Measurements from ENCODE around the gene OSBPL10.
"Not testable (repeated sequence)": the region's sequence is repeated elsewhere in the genome, so short reads cannot be mapped to it uniquely, and the experiment has no call there.

The OSBPL10 gene

GRCh38 chr3:31981206-31982181 lies at the start of gene OSBPL10, which contains the start of gene ZNF860:
Gene OSBPL10, minus strand, starts transcription at chr3:31981262. Its CDS starts 83 bp downstream, at chr3:31981179.
Gene ZNF860, plus strand, starts transcription at chr3:31981750. Its CDS starts 7,330 bp downstream, at chr3:31989080.
- in situ Hi-C loops (cut with HindIII; ENCODE audit: low sequenced_read_pairs): no loop called here

- in situ Hi-C loops (cut with HindIII; ENCODE audit: low sequenced_read_pairs): no loop called here
These were observed 45.5 kb upstream of the OSBPL10 start for GRCh38 chr3:32026593-32026992.

GRCh38 chr3:32022947-32023346 lies 41.9 kb upstream of the OSBPL10 start:
- in situ Hi-C loops (cut with HindIII; ENCODE audit: low sequenced_read_pairs): loop anchor here (25.0 kb wide), 1 partner anchor 139 kb away; no protein-coding TSS in a partner anchor

- in situ Hi-C loops (cut with HindIII; ENCODE audit: low sequenced_read_pairs): loop anchor here (25.0 kb wide), 1 partner anchor 141 kb away; no protein-coding TSS in a partner anchor
These were observed 40.7 kb upstream of the OSBPL10 start for GRCh38 chr3:32021748-32022147.

GRCh38 chr3:32021155-32021554 lies 40.1 kb upstream of the OSBPL10 start:
- in situ Hi-C loops (cut with HindIII; ENCODE audit: low sequenced_read_pairs): loop anchor here (25.0 kb wide), 1 partner anchor 141 kb away; no protein-coding TSS in a partner anchor

GRCh38 chr3:32018757-32019564 lies 37.9 kb upstream of the OSBPL10 start:
- in situ Hi-C loops (cut with HindIII; ENCODE audit: low sequenced_read_pairs): loop anchor here (25.0 kb wide), 1 partner anchor 143 kb away; no protein-coding TSS in a partner anchor

GRCh38 chr3:32017286-32017685 lies 36.2 kb upstream of the OSBPL10 start:
- in situ Hi-C loops (cut with HindIII; ENCODE audit: low sequenced_read_pairs): loop anchor here (25.0 kb wide), 1 partner anchor 145 kb away; no protein-coding TSS in a partner anchor

- in situ Hi-C loops (cut with HindIII; ENCODE audit: low sequenced_read_pairs): loop anchor here (25.0 kb wide), 1 partner anchor 147 kb away; no protein-coding TSS in a partner anchor
These were observed 34.6 kb upstream of the OSBPL10 start for GRCh38 chr3:32015638-32016037.

GRCh38 chr3:32010699-32011098 lies 29.6 kb upstream of the OSBPL10 start:
- in situ Hi-C loops (cut with HindIII; ENCODE audit: low sequenced_read_pairs): loop anchor here (25.0 kb wide), 1 partner anchor 152 kb away; no protein-coding TSS in a partner anchor

- in situ Hi-C loops (cut with HindIII; ENCODE audit: low sequenced_read_pairs): loop anchor here (25.0 kb wide), 1 partner anchor 152 kb away; no protein-coding TSS in a partner anchor
These were observed 28.9 kb upstream of the OSBPL10 start for GRCh38 chr3:32009957-32010356.

GRCh38 chr3:32009101-32009500 lies 28.0 kb upstream of the OSBPL10 start:
- in situ Hi-C loops (cut with HindIII; ENCODE audit: low sequenced_read_pairs): loop anchor here (25.0 kb wide), 1 partner anchor 153 kb away; no protein-coding TSS in a partner anchor

- in situ Hi-C loops (cut with HindIII; ENCODE audit: low sequenced_read_pairs): loop anchor here (25.0 kb wide), 1 partner anchor 158 kb away; no protein-coding TSS in a partner anchor
These were observed 23.2 kb upstream of the OSBPL10 start for GRCh38 chr3:32004113-32004765.

GRCh38 chr3:32003380-32003779 lies 22.3 kb upstream of the OSBPL10 start:
- in situ Hi-C loops (cut with HindIII; ENCODE audit: low sequenced_read_pairs): loop anchor here (25.0 kb wide), 1 partner anchor 159 kb away; no protein-coding TSS in a partner anchor

- in situ Hi-C loops (cut with HindIII; ENCODE audit: low sequenced_read_pairs): loop anchor here (25.0 kb wide), 1 partner anchor 160 kb away; no protein-coding TSS in a partner anchor
These were observed 21.7 kb upstream of the OSBPL10 start for GRCh38 chr3:32002561-32003368.

GRCh38 chr3:32000877-32001276 lies 19.8 kb upstream of the OSBPL10 start:
- in situ Hi-C loops (cut with HindIII; ENCODE audit: low sequenced_read_pairs): loop anchor here (25.0 kb wide), 1 partner anchor 161 kb away; no protein-coding TSS in a partner anchor

- in situ Hi-C loops (cut with HindIII; ENCODE audit: low sequenced_read_pairs): loop anchor here (25.0 kb wide), 1 partner anchor 162 kb away; no protein-coding TSS in a partner anchor
These were observed 18.9 kb upstream of the OSBPL10 start for GRCh38 chr3:31999907-32000439.

GRCh38 chr3:31997500-31997899 lies 16.4 kb upstream of the OSBPL10 start:
- in situ Hi-C loops (cut with HindIII; ENCODE audit: low sequenced_read_pairs): no loop called here

GRCh38 chr3:31996195-31996594 lies 15.1 kb upstream of the OSBPL10 start:
- in situ Hi-C loops (cut with HindIII; ENCODE audit: low sequenced_read_pairs): no loop called here

- in situ Hi-C loops (cut with HindIII; ENCODE audit: low sequenced_read_pairs): not testable (repeated sequence)
These were observed 14.0 kb upstream of the OSBPL10 start for GRCh38 chr3:31995026-31995425.
